ENCODE data around the gene LACTBL1.

DNA sequence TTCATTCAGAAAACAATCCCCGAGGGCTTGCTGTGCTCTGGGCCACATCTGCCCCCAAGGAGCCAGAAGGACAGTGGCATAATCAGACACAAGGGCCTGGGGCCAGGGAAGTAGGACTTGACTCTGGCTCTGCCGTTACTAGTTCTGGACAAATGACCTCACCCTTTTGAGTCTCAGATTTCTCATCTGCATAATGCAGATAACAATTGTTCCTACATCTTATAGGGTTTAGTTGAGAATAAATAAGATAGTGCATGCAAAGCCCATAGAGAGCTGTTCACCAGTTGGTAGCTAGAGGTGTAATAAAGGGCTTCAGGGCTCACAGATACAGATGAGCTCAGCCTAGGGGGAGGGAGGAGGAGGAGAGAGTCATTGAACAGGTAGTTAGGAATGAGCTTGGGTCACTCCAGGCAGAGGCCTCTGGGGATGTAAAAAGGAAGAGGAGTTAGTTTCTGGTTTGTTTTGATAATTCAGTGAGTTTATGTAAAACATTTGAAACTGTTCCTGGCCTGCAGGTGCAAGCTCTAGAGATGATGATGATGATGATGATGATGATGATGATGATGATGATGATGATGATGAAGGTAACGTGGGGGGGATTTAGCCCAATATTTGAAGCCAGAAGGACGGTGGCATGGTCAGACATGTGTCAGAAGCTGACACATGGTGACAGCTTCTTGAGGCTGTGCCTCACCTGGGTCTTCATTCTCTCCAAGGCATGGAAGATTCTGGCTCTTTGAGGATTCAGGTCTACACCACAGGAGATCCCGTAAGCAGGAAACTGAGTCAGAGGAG lies 858 bp downstream of the LACTBL1 start:
- TF ChIP-seq GATA2 (IDR thresholded peaks at IDR 0.05; ENCODE audit: low read depth, low read length) (no peak), GATA3 (IDR thresholded peaks at IDR 0.05; ENCODE audit: low read depth, low read length) (no peak)
